Measurements from ENCODE around the gene RER1.
A peak's percentile ranks its signal among the peaks of the same experiment; 100 is the strongest.

The RER1 gene

DNA sequence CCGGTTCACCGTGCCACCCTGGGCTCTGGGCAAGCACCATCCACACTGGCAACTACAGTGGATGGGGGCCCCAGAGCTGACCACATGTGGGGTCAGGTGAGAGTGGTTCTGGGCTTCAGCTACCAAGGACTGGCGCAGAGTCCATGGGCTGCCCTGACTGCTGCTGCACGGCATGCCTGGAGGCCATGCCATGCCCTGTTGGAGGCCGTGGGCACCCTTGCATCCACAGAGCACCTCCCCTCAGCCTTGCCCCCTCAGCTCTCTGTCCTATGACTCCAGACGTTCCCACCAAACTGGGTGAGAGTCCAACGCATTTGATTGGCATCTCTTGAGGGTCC lies 15.7 kb upstream of the RER1 start:
- no peak for DNase-seq (ENCODE audit: low read depth, low spot score)

DNA sequence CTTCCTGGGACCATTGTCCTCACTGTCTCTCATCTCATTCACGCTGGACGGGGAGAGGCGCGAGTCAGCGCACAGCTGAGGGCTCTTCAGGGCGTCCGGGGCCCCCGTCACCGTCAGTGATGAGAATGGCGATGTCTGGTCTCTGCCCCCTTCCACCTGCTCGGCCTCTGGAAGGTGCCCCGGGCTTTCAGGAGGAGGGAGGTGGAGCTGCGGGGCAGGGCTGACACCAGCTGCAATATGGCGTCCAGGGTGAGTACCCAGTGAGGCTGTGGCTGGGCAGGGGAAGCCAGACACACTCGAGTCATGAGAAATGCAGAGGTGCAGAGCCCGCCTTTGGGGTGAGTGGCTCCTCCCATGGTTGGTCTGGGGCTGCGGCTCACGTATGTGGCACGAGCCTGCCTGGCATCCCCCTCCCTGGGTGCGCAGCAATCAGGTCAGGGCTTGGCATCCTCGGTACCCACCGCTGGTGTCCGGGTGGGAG lies 15.3 kb upstream of the RER1 start:
- no peak for DNase-seq (ENCODE audit: low read depth, low spot score)

DNA sequence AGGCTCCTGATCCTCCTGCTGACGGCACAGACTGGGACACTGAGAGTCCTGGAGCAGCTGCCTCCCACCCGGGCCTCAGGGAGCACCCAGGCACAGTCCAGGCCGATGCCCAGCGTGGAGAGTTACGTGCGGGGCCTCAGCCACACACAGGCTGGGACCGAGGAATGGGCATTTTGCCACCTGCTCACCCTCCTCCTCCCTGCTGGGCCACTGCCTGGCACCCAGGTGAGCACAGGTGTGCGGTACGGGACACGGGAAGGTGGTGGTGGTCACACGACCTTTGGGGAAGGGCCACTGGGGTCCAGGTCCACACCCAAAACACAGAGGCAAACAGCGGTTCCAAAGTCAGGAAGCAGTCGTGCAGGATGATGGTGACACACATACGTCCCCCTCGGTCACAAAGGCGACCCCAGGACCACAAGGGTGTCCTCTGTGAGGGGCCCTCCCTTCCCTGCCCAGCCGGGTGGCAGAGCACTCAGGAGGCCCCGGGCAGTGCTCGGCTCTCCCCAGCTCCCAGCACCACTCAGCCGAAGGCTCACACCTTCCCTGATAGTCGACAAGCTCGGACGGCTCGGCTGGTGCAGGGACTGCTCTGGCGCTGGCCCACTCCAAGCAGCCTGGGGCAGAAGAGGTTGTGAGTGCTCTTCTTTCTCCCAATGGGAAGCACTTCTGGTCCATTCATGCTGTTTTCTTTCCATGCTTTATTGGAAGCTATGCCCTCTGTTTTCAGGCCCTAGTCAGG lies 14.5 kb upstream of the RER1 start:
- DNase-seq (ENCODE audit: low read depth, low spot score): no peak

DNA sequence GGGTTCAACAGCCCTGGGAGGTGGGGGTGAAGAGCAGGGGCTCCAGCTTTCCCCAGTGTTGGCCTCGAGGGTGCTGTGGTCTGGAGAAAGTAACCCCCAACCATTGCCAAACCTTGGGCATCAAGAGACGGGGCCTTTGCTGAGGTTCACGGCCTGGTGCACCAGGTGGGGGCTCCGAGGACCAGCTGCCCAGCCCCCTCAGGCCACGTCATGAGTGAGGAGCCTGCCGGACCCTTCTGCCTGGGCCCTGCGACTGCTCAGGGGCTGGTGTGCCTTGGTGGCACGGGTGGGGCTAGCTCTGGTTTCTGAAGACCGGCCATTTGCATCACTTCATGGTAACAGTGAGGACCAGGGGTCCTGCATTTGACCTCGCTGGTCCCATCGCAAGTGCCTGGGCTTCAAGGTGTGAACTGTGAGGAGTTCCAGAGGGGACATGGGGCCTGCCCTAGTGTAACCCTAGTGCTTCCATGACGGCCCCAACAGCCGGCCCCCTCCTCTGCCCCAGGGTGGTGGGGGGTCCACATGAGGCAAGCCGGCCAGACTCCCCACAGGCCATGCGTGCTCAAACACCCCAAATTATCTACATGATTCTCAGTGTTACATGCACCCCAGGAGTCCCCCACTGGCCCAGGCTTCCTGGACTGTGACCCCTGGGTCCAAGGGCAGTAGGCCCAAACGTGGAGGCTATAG lies 13.7 kb upstream of the RER1 start:
- no peak for DNase-seq (ENCODE audit: low read depth, low spot score)

DNA sequence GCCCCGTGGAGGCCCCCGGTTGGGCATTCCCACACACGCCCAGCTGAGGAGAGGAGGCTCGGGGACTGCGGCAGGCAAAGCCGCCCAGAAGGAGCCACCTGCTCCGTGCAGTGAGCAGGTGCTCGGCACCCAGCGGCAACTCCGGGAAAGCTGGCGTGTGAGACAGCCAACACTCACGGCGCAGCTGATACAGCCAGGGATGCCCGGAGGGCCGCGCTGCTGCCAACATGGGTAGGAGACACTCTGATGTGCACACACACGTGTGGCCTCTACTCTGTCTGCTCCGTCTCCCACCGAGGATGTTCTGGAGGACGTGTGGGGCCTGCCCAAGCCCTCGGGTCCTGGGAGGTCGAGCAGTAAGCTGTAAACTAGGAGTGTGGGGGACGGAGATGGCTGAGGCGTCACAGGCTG lies 13.2 kb upstream of the RER1 start:
- no peak for DNase-seq (ENCODE audit: low read depth, low spot score)

DNA sequence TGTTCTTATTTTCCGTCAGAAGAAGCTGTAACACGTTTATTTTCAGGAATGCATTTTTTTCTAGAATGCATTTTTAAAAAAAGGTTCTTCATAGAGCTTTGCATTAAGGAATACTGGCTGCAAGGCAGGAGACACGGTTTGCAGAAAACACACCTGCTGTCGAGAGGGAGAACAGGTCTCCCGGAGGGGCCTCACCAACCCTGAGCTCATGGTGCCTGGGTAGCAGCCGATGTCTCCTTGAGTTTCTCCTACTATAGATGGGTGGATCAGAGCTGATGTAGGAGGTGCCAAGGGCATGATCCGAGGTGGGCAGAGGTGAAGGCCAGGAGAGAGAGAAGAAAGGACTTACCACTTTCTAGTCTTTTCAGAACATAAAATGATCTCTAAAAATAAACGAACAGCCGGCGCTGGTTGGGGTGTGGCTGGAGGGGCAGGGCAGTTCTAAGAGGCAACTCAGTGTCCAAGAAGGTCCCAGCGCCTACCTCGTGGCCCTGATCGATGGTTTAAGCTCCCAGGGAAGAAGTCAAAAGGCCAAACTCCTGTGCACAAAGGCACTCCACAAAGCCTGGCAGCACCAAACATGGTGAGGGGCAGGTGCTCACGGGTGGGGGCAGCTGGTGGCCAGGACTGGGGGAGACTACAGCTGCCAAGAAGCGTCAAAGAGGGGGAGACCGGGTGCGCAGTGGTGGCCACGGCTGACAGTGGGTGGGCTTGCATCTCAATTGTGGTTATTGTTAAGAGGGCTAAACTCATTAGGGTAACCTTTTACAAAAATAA lies 12.5 kb upstream of the RER1 start:
- no peak for DNase-seq (ENCODE audit: low read depth, low spot score)

DNA sequence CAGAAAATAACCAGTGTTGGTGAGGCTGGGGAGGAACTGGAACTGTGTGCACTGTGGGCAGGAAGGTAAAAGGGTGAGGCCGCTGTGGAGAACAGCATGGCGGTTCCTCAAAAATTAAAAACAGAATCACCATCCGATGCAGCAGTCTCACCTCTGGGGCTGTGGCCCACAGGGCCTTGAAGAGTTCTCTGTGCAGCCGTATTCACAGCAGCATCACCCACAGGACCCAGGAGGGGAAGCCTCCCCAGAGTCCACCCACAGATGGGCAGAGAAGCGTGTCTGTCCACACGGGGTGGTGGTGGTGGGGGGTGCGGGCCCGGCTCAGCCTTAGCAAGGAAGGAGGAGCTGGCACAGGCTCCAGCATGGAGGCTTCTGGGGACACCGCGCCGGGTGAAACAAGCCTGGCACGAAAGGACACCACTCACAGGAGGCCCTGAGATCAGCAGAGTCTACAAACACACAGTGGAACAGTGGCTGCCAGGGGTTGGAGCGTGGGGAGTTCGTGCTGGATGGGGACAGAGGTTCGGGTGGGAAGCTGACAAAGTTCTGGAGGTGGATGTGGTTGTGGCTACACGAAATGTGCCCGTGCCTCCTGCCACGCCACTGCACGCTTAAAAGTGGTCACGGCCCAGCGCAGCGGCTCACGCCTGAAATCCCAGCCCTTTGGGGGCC lies 11.8 kb upstream of the RER1 start:
- DNase-seq (ENCODE audit: low read depth, low spot score): no peak

DNA sequence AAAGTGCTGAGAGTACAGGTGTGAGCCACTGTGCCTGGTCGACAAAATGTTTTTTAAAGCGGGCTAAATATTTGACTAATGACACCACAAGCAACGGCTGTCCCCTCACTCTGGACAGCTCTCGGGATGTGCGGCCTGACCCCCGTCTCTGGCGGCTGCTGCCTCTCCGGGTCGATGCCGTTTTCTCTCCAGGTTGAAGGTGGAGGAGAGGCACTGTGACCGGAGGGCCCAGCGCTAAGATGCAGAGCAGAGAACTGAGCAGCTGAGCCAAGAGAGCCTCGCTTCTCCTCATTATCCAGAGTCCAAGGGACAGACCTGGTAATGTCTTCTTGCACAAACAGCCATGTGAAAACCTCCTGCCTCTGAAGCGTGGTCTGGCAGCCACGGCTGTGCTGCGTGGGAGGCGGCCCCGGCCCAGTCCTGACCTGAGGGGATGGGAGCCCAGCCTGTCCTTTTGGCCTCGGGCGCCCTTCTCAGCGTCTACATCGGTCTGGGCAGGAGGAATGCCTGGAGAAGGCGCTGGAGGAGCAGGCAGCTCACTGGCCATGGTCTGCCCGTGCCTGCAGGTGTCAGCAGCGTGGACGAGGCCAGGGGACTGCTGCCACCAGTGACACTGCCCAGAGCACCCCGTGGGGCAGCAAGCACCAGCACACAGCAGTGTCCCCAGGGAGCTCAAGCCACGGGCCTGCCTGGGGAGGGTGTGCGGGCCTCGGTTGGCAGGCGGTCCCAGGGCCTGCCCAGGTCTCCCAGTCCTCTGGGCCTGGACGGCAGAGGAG lies 10.6 kb upstream of the RER1 start:
- no peak for DNase-seq (ENCODE audit: low read depth, low spot score)

DNA sequence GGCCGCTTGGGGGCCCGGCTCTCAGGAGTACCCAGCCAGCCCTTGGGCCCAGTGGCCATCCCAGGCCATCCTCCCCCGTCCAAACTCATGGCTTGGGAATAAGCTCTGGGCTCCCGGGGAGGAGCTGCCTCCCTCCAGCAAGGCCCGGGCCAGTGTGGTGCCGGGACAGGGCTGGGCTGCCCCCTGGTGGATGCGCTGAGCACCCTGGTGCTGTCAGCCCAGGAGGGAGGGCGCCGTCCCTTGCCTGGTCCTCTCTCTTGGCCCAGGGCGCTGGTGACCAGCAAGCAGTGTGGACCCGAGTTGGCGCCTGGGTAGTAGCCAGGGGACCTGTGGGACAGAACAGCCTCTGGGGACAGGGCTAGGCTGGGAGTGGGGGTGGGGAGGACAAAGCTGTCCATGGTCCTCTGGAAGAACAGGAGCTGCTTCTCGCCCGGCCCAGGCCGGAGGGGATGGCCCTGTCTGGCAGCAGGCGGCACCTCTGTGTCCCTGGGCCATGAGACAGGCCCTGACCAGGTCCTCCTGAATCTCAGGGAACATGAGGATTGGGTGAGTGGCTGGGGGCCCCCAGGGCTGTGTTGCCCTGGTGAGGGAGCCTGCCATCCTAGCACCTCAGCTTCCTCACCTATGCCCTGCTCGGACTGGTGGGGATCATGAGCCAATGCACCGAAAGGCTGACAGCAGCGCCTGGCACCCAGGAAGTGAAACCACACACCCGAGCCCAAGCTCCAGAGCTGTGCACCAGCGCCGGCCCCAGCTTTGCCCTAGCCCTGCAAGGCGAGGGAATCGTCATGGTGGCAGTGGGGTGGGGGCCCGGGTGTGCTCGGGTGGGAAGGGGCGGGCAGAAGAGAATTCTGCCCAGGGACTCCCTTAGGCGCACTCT lies 9.7 kb upstream of the RER1 start:
- peak; percentile 49 for DNase-seq (ENCODE audit: low read depth, low spot score)

DNA sequence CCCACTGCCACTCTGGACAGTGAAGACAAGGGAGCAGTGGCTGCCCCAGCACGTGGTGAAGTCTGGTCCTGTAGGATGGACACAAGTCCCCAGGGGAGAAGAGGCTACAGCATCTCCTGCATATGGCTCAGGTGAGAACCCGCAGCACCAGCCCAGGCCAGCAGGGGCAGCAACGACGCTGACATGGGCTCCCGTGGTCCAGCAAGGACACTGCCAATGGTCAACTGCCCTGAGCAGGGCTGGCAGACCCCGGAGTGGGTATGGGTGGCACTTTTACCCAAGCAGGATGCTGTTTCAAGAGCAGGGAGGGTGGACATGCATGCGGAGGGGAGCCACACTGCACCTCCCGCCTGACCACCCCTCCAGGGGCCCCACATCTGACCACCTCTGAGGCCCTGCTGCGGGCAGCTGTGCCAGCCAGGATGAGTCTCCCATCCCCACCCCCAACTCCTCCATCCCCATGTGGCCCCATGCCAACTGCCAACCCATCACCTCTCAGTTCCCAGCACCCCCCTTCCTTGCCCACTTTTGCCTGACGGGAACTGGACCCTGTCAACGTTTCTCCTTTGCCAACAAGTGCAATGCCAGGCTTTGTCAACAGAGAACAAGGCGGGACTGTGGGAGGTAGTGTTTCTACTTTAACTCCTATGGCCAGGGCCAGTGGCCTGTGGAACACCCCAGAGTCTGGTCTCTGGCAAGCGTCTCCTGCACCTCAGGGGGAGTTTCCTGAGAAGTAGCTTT lies 8.8 kb upstream of the RER1 start:
- DNase-seq (ENCODE audit: low read depth, low spot score): no peak

DNA sequence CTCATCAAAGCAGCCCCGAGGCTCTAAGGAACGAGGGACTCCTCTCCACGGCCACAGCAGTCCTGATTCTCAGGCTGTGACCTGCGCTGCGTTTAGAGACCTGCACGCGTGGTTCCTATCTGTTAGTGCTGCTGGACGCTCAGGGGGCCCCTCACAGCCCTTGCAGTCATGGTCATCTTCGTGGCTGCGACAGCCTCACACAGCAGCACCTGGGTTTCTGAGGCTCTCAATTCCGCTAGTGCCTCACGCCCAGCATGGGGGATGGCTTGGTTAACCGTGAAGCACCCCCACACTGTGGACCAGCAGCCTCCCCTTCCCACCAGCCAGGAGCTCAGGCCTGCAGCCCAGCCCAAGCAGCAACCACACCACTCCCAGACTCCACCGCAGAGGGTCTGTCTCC lies 8.1 kb upstream of the RER1 start:
- no peak for DNase-seq (ENCODE audit: low read depth, low spot score)

DNA sequence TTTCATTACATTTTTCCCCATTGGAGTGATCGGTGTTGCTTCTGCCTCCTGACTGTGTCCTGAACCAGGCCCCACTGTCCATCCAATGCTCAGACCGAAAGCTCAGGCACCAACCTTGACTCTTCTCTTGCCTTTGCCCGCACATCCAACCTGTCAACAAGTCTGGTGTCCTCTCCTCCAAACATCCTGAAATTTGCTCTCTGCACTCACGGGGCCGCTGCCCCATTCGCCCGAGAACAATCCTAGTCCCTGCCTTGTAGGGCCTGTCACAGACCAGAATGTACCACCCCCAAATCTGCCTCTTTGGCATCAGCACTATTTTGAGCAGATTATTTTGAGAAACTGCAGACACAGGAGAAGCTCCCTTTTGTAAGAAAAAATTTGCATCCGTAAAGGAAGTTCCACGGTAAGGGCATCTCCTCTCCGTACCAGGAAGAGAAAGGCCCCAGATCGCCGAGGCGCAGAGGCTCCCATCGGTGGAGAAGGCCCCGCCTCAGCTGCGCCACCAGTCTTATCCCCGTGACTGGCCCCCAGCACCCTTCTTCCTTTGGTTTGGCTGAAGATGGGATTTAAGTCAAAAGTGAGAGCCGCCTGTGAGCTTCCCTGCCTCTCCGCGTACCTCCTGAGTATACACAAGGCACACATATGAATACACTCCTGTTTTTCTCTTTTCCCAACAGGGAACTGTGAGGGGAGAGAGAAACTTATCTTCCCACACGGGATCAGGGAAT lies 7.3 kb upstream of the RER1 start:
- DNase-seq (ENCODE audit: low read depth, low spot score): no peak

DNA sequence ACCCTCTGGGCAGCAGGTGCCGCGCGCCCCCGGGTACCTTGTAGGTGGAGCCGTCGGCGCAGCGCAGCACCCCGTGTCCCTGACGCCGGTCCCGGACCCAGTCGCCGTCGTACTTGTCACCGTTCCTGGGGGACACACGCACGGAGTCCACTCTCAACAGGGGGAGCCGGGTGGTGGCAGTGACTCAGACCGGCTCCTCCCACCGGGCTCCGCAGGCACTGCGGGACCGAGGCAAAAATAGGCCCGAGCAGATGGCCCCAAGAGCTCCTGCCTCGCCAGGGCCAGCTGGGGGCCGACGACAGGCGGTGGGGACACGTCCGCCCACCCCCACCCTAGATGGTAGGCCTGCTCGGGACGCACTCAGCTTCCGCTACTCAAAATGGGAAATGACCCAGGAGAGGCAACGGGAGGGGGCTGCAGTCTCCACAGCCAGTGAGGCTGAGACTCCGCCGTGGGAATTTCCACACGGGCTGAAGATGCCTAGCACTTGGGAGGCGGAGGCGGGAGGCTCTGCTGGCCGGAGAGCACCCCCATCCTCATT lies 6.6 kb upstream of the RER1 start:
- no peak for DNase-seq (ENCODE audit: low read depth, low spot score)

DNA sequence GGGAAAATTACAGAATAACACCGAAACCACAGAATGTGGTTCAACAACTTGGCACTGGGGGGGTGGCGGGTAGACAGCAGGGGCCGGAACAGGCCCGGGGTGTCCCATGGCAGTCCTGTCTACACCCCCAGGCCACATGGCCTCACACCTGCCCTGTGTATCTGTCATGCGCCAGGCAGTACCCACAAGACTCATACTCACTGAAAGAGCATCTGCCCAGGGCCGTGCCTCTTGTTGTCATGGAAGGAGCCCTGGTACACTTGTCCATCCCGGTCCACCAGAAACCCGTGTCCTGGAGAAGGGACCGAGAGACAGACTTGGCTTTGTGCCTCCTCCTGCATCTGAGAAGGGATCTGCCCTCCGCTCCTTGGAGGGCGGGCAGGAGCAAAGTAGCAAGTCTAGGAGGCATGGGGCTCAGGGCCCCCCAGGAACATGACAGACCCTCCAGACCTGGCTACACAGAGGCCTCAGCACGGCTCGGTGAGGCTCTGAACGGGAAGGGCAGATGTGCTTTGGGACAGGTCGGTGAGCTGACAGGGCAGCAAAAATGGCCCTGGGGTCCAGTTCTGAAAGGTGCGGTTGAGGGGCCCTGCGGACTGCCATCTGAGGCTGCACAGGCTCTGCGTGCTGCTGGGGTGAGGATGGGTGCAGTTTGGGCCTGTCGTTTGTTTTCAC lies 5.9 kb upstream of the RER1 start:
- DNase-seq (ENCODE audit: low read depth, low spot score): no peak

DNA sequence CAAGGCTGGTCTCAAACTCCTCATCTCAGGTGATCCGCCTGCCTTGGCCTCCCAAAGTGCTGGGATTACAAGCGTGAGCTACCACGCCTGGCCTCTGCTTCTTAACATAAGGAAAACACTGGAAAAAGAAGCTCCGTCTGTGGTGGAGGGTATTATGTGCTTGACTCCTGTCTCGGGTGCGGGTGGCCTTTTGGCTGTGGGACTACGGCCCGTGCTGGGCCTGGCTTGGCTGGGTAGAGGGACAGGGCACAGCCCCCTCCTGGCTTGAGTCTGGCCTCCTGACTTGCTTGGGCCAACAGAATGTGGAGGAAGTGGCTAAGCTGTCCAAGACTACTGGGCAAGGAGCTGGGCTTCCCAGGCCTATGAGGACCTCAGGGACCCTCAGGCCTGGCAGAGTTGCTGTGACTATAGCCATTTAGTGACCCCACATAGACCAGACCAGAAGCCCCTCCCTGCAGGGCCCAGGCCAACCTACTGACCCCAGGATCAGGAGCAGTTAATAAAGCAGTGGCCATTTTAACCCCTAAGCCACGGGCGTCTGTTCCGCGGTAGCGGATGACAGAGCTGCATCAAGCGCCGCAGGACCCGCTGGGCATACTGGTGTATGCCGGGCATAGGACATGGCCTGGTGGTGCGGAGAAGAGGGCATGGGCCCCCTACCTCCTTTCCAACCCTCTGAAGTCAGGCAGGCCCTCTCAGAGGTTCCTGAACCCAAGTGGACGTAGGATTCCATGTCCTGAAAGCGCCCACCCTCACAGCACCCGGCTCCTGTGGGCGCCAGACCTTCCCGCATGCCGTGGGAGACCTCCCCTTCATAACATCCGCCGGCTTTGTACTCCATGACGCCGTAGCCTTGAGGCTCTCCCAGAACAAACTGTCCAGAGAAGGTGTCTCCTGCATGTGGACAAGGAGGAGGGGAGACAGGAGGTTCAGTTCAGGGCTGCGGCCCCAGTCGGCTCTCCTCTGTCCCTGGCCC lies 4.7 kb upstream of the RER1 start:
- DNase-seq (ENCODE audit: low read depth, low spot score): no peak

DNA sequence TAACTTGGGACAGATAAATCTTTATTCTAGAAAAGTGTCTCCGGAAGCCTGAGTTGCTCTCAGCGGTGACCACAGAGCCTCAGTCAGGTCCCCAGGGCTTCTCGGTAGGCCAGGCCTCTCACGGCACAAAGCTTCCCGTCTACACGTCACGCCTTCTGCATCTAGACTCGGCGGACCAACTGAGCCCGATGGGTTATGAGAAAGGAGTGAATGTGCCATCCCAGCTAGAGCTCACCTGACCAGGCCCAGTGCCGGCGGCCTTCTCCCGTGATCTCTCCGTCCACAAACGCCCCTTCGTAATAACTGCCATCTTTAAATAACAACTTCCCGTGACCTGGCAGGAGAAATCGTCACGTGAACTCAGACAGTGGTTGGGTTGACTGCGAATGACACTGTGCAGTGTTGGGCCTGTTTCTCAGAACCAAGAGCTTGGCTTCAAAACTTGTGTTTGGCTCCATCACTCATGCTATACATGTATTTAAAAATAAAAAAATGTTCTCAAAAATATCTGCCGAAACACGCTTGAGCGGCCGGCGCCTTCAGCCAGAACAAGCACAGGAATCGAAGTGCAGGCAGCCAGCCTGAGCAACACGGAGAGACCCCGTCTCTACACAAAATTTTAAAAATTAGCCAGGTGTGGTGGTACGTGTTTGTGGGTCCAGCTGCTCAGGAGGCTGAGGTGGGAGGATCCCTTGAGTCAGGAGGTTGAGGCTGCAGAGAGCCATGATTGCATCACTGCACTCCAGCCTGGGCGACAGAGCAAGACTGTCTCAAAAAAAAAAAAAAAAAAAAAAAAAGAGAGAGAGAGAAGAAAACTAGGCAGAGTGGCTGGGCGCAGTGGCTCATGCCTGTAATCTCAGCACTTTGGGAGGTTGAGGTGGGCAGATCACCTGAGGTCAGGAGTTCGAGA lies 3.4 kb upstream of the RER1 start:
- DNase-seq (ENCODE audit: low read depth, low spot score): no peak

Measured in activated CD4-positive, CD25-positive, alpha-beta regulatory T cell treated with anti-CD3 and anti-CD28 coated beads, Interleukin-2, amount 50 U/mL, for 16 hours (primary cell).